ENCODE results near the gene DIAPH1.

Gene DIAPH1

DNA sequence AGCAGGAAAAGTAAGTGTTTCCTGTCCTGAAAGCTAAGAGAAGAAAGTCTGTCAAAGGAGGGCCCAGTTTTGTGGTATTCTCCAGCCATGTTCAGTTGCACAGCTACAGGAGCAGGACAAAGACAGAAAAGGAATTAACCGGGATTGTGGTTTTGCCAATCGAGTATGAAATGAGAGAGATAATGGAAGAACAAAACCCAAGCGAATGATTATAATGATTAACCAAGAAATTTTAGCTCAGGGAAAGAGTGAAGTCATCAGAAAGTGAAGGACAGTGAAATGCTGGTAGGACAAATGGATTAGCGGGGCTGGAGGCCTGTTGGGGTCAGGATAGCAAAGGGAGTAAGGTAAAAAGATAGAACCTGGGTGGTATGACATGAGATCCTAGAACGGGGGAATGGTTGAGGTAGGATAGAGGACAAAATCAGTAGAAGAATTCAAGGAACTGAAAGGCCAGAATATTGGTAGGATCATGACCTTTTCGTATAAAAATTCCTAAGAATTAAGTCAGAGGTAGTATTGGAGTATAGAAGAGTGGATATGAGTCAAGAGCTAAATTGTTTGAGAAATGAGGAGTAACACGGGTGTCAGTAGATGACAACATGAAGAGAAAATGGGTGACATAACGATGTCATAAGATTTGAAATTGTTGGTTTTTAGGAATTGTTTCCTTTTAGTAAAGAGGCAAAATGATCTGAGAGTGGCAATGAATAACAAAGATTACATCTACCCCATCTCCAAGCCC, 52.8 kb downstream of the DIAPH1 start:
- Histone ChIP-seq H3K27me3 (ENCODE audit: control insufficient read depth, insufficient read depth, low read length) (no peaks in the 10 kb centered on the region; the same call in 1 of the 2 replicates), H3K27ac (ENCODE audit: low read length) (no peak overlapping the region), H3K36me3 (ENCODE audit: control insufficient read depth, insufficient read depth, low read length) (no peaks in the 10 kb centered on the region; the same call in 1 of the 2 replicates), H3K4me1 (ENCODE audit: control insufficient read depth, insufficient read depth, low read length) (no peaks in the 10 kb centered on the region), H3K4me3 (ENCODE audit: low read length) (no peak overlapping the region), H3K9me3 (ENCODE audit: control insufficient read depth, insufficient read depth, low read length) (no peaks in the 10 kb centered on the region)
- WGBS (ENCODE audit: insufficient coverage, insufficient read length), result 100% methylated on average over 3 of the region's 8 CpGs
- no peak for DNase-seq (ENCODE audit: low read depth, low spot score)

DNA sequence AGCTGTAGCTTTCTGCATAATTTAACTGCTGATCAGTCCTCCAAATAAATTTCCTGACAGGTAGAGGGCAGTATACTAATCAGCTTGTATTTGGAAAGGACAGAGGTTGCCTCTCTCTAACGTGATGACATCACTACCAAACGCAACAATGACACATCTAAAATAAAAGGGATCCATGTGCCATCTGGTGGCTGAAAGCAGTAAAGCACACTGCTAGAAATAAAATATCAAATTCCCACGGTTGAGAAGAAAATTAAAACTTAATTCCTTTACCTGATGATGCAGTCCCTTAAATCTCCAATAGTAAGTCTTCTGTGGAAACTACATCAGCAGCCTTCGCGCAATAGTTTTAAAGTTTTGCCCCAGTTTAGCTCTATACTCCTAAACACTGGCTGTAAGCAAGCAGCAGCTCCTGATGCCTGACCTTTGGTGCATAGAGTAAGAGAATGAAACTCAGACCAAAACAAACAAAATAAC, 54.5 kb downstream of the DIAPH1 start:
- H3K4me3 ChIP-seq (ENCODE audit: low read length), result no peak overlapping the region
- no peaks in the 10 kb centered on the region; the same call in 1 of the 2 replicates for H3K27me3 ChIP-seq (ENCODE audit: control insufficient read depth, insufficient read depth, low read length)
- H3K27ac ChIP-seq (ENCODE audit: low read length), result no peak overlapping the region
- no CpG with 5 or more reads among the region's 5 CpGs for WGBS (ENCODE audit: insufficient coverage, insufficient read length)
- peak; percentile 91 for DNase-seq (ENCODE audit: low read depth, low spot score)
- H3K36me3 ChIP-seq (ENCODE audit: control insufficient read depth, insufficient read depth, low read length), result no peaks in the 10 kb centered on the region; the same call in 1 of the 2 replicates
- H3K9me3 ChIP-seq (ENCODE audit: control insufficient read depth, insufficient read depth, low read length), result no peaks in the 10 kb centered on the region
- peaks cover 1% of the 10 kb centered on the region; the same call in 1 of the 2 replicates for H3K4me1 ChIP-seq (ENCODE audit: control insufficient read depth, insufficient read depth, low read length)

DNA sequence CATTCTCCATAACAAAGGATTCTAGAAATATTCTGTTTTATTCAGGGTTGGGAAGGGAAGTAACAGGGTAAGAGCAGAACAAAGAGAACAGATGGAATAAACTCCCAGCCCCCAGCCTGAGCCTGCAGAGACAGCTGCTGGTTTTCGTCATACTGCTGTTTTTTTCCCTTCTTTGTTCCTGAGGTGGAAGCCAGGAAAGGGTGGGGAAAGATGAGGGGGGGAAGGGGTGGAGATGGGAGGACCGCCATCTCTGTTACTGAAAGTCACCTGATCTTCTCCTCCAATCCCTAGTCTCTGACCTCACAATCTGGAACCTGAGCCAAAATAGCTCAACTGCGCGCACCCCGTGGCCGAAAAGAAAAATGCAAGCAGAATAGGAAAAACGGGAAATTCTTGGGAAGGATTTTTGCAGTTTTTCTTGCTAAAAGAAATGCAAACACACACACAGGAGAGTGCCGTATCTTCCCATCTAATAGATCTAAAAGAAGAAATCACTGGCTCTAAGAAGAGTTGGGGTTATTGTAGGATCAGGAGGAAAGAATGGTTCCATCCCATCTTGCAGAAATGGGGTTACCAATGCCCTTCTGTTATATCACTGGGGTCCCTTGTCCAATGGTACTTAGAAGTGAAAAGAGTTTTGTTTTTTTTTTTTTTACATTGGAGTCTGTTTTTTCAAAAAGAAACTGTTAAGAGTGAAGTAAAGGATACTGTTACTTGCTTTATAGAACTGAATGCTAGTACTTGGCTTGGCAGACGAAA, 57.9 kb downstream of the DIAPH1 start:
- Histone ChIP-seq H3K36me3 (ENCODE audit: control insufficient read depth, insufficient read depth, low read length) (no peaks in the 10 kb centered on the region; the same call in 1 of the 2 replicates), H3K4me1 (ENCODE audit: control insufficient read depth, insufficient read depth, low read length) (peaks cover 2% of the 10 kb centered on the region; the same call in 1 of the 2 replicates), H3K9me3 (ENCODE audit: control insufficient read depth, insufficient read depth, low read length) (no peaks in the 10 kb centered on the region), H3K27me3 (ENCODE audit: control insufficient read depth, insufficient read depth, low read length) (no peaks in the 10 kb centered on the region; the same call in 1 of the 2 replicates), H3K27ac (ENCODE audit: low read length) (no peak overlapping the region), H3K4me3 (ENCODE audit: low read length) (no peak overlapping the region)
- peak; percentile 85 for DNase-seq (ENCODE audit: low read depth, low spot score)
- no CpG with 5 or more reads among the region's 9 CpGs for WGBS (ENCODE audit: insufficient coverage, insufficient read length)

DNA sequence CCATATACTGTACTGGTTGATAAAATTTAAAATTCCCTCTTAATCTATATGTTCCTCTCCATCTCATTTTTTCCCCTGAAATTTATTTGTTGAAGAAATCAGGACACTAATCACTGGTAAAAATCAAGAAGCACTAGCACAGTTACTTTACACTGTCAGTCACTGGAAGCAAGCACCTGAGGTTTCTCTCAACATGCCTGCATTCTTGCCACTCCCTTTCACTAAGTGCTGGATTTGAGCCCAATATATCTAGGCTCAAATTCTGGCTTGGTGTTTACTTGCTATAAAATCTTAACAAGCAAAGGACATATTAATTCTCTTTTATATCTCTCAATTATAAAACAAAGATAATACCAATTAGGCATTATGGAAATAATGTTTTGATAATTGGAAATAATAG, 58.6 kb downstream of the DIAPH1 start:
- no peak overlapping the region for H3K27ac ChIP-seq (ENCODE audit: low read length)
- no peak overlapping the region for H3K4me3 ChIP-seq (ENCODE audit: low read length)
- no peaks in the 10 kb centered on the region for H3K9me3 ChIP-seq (ENCODE audit: control insufficient read depth, insufficient read depth, low read length)
- no peaks in the 10 kb centered on the region for H3K36me3 ChIP-seq (ENCODE audit: control insufficient read depth, insufficient read depth, low read length)
- H3K27me3 ChIP-seq (ENCODE audit: control insufficient read depth, insufficient read depth, low read length), result no peaks in the 10 kb centered on the region
- H3K4me1 ChIP-seq (ENCODE audit: control insufficient read depth, insufficient read depth, low read length), result peaks cover 2% of the 10 kb centered on the region; the same call in 1 of the 2 replicates
- DNase-seq (ENCODE audit: low read depth, low spot score), result no peak

DNA sequence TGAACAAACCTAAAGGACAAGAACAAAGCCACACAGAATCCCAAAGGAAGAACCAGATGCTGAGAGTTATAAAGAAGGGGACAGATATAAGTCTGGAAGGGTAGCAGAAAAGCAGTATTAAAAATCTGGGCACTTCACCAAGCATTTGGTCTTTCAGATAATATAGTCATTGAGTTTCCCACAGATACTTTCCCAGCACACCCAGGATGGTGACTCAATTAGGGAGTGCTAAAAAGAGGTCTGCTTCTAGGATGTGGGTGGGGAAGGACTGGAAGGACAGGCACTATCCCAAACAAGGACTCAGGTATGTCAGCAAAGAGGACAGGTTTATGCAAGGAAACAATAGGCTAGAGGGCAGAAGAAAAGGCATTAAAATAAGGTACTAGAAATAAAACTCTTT, 59.3 kb downstream of the DIAPH1 start:
- no peak overlapping the region for H3K27ac ChIP-seq (ENCODE audit: low read length)
- no peak for DNase-seq (ENCODE audit: low read depth, low spot score)
- H3K9me3 ChIP-seq (ENCODE audit: control insufficient read depth, insufficient read depth, low read length), result no peaks in the 10 kb centered on the region
- no peaks in the 10 kb centered on the region for H3K36me3 ChIP-seq (ENCODE audit: control insufficient read depth, insufficient read depth, low read length)
- no peaks in the 10 kb centered on the region for H3K27me3 ChIP-seq (ENCODE audit: control insufficient read depth, insufficient read depth, low read length)
- H3K4me3 ChIP-seq (ENCODE audit: low read length), result no peak overlapping the region
- H3K4me1 ChIP-seq (ENCODE audit: control insufficient read depth, insufficient read depth, low read length), result peaks cover 2% of the 10 kb centered on the region; the same call in 1 of the 2 replicates

DNA sequence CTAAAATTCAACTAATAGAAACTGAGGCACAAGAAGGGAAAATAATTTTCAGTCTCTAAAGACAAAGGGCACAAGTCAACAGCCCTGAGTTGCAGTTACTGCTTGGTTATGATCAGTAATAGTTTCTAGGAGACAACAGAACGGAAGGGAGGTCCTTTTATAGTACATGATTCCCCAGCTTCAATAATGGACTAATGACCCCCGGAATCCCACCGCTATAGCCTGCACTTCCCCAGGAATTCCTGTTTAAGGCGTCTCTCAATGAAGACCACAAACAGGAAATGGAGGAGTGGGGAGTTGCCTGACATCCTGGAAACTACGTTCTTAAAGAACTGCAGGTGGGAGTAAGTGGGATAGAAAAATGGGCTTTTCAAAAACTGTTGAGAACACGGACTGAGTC, 60.6 kb downstream of the DIAPH1 start:
- H3K27ac ChIP-seq (ENCODE audit: low read length), result no peak overlapping the region
- H3K4me1 ChIP-seq (ENCODE audit: control insufficient read depth, insufficient read depth, low read length), result peaks cover 2% of the 10 kb centered on the region; the same call in 1 of the 2 replicates
- H3K36me3 ChIP-seq (ENCODE audit: control insufficient read depth, insufficient read depth, low read length), result no peaks in the 10 kb centered on the region
- no peaks in the 10 kb centered on the region for H3K27me3 ChIP-seq (ENCODE audit: control insufficient read depth, insufficient read depth, low read length)
- no CpG with 5 or more reads among the region's 6 CpGs for WGBS (ENCODE audit: insufficient coverage, insufficient read length)
- H3K4me3 ChIP-seq (ENCODE audit: low read length), result no peak overlapping the region
- no peak for DNase-seq (ENCODE audit: low read depth, low spot score)
- no peaks in the 10 kb centered on the region for H3K9me3 ChIP-seq (ENCODE audit: control insufficient read depth, insufficient read depth, low read length)

DNA sequence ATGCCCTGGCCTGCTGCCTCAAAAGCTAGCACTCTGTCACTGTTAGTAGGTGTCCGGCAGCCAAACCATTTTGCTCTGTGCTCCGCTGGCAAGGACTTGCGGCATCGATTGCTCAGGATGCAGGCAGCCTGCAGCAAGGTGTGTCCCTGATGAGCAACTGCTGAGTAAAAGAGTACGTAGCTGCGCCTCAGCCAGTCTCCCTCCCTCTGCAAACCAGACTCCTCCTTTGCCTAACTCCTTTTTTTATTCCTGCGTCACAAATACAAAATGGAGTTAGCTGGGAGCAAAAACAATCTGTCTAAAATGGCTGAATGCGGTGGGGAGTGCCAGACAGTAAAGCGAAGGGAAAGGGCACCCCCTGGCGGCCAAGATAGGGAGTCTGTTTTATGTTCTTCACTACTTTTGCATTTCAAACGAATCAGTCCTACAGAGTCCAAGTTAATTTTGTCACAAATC, 61.1 kb downstream of the DIAPH1 start:
- WGBS (ENCODE audit: insufficient coverage, insufficient read length), result no CpG with 5 or more reads among the region's 11 CpGs
- H3K4me1 ChIP-seq (ENCODE audit: control insufficient read depth, insufficient read depth, low read length), result peaks cover 2% of the 10 kb centered on the region; the same call in 1 of the 2 replicates
- peak; percentile 70 for DNase-seq (ENCODE audit: low read depth, low spot score)
- H3K9me3 ChIP-seq (ENCODE audit: control insufficient read depth, insufficient read depth, low read length), result no peaks in the 10 kb centered on the region
- no peaks in the 10 kb centered on the region for H3K27me3 ChIP-seq (ENCODE audit: control insufficient read depth, insufficient read depth, low read length)
- no peak overlapping the region for H3K27ac ChIP-seq (ENCODE audit: low read length)
- no peak overlapping the region for H3K4me3 ChIP-seq (ENCODE audit: low read length)
- no peaks in the 10 kb centered on the region for H3K36me3 ChIP-seq (ENCODE audit: control insufficient read depth, insufficient read depth, low read length)

DNA sequence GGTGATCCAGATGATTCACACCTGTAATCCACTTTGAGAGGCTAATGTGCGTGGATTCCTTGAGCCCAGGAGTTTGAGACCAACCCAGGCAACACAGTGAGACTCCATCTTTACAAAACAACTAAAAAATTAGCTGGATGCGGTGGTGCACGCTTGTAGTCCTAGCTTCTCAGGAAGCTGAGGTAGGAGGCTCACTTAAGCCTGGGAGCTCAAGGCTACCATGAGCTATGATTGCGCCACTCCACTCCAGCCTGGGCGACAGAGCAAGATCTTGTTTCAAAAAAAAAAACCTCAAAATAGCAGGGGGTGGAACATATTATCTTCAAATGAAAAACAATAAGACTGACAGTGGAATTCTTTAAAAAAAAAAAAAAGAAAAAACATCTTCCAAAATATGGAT, 70.9 kb downstream of the DIAPH1 start:
- Histone ChIP-seq H3K4me3 (ENCODE audit: low read length) (no peak overlapping the region), H3K9me3 (ENCODE audit: control insufficient read depth, insufficient read depth, low read length) (no peaks in the 10 kb centered on the region), H3K27ac (ENCODE audit: low read length) (no peak overlapping the region), H3K27me3 (ENCODE audit: control insufficient read depth, insufficient read depth, low read length) (no peaks in the 10 kb centered on the region), H3K36me3 (ENCODE audit: control insufficient read depth, insufficient read depth, low read length) (no peaks in the 10 kb centered on the region; the same call in 1 of the 2 replicates), H3K4me1 (ENCODE audit: control insufficient read depth, insufficient read depth, low read length) (no peaks in the 10 kb centered on the region)
- DNase-seq (ENCODE audit: low read depth, low spot score), result no peak
- no CpG with 5 or more reads among the region's 5 CpGs for WGBS (ENCODE audit: insufficient coverage, insufficient read length)

DNA sequence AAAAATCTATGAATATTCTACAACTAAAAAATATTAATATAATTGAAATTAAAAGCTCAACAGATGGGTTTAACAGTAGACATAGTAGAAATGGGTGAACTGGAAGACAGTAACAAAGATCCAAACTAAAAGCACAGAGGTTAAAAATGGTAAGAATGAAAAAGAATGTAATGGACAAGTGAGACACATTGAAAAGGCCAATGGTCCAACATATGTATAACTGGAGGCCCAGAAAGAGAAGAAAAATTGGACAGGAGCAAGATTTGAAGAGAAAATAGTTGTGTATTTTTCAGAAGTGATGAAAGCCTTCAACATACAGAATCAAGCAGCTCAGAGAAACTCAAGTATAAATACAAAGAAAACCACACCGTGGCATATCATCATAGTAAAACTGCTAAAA, 71.3 kb downstream of the DIAPH1 start:
- Histone ChIP-seq H3K27ac (ENCODE audit: low read length) (no peak overlapping the region), H3K4me3 (ENCODE audit: low read length) (no peak overlapping the region), H3K9me3 (ENCODE audit: control insufficient read depth, insufficient read depth, low read length) (no peaks in the 10 kb centered on the region), H3K4me1 (ENCODE audit: control insufficient read depth, insufficient read depth, low read length) (no peaks in the 10 kb centered on the region), H3K27me3 (ENCODE audit: control insufficient read depth, insufficient read depth, low read length) (no peaks in the 10 kb centered on the region), H3K36me3 (ENCODE audit: control insufficient read depth, insufficient read depth, low read length) (no peaks in the 10 kb centered on the region; the same call in 1 of the 2 replicates)
- WGBS (ENCODE audit: insufficient coverage, insufficient read length), result no CpG with 5 or more reads among the region's 1 CpG
- DNase-seq (ENCODE audit: low read depth, low spot score), result no peak

DNA sequence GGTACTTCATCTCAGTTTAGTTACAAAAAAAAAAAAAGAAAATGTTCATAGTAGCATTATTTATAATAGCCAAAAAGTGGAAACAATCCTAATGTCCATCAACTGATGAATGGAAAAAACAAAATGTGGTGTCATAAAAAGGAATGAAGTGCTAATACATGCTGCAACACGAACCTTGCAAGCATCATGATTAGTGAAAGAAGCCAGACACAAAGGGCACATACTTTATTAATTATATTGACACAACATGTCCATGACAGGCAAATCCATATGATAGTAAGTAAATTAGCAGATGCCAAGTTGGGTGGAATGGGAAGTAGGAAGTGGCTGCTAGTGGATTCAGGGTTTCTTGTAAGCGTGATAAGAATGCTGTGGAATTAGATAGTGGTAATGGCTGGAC, 75.7 kb downstream of the DIAPH1 start:
- no peak for DNase-seq (ENCODE audit: low read depth, low spot score)
- Histone ChIP-seq H3K4me3 (ENCODE audit: low read length) (no peak overlapping the region), H3K9me3 (ENCODE audit: control insufficient read depth, insufficient read depth, low read length) (no peaks in the 10 kb centered on the region), H3K27ac (ENCODE audit: low read length) (no peak overlapping the region), H3K4me1 (ENCODE audit: control insufficient read depth, insufficient read depth, low read length) (no peaks in the 10 kb centered on the region), H3K27me3 (ENCODE audit: control insufficient read depth, insufficient read depth, low read length) (no peaks in the 10 kb centered on the region), H3K36me3 (ENCODE audit: control insufficient read depth, insufficient read depth, low read length) (no peaks in the 10 kb centered on the region)
- no CpG with 5 or more reads among the region's 2 CpGs for WGBS (ENCODE audit: insufficient coverage, insufficient read length)

Measured in iPS DF 6.9 (cell line).